WTC11 (cell line): ENCODE measurements around the gene CTNNA3.

Experiments used
- CTCF ChIP-seq: fragments of 200-600 bp; IDR thresholded peaks from 2 replicates; pipeline ENCODE4 v1.8.0; 2022; ENCODE audit warnings: antibody characterized with exemption
- JUN ChIP-seq: sonication (generic); formaldehyde crosslinking; IDR thresholded peaks from 2 replicates; pipeline ENCODE4 v1.8.0; 2023; ENCODE audit warnings: mild to moderate bottlenecking, missing genetic modification reagents
- NFYB ChIP-seq: sonication (generic); formaldehyde crosslinking; conservative IDR thresholded peaks from 2 replicates; pipeline ENCODE4 v1.8.0; 2022; ENCODE audit warnings: low read depth, missing genetic modification reagents
- NR3C1 ChIP-seq: sonication (generic); formaldehyde crosslinking; conservative IDR thresholded peaks from 2 replicates; pipeline ENCODE4 v1.8.1; 2023; ENCODE audit warnings: low read depth, mild to moderate bottlenecking, missing genetic modification reagents
- RELA ChIP-seq: sonication (generic); formaldehyde crosslinking; IDR thresholded peaks from 2 replicates; pipeline ENCODE4 v1.8.1; 2022; ENCODE audit warnings: missing genetic modification reagents, mild to moderate bottlenecking, borderline replicate concordance
- TF ChIP-seq, protein P1 (sequence below): sonication (generic); formaldehyde crosslinking; IDR thresholded peaks from 2 replicates; pipeline ENCODE4 v1.8.1; 2023; ENCODE audit warnings: mild to moderate bottlenecking, missing genetic modification reagents, borderline replicate concordance
- TF ChIP-seq, protein P2 (sequence below): sonication (generic); formaldehyde crosslinking; IDR thresholded peaks from 2 replicates; pipeline ENCODE4 v1.8.1; 2022; ENCODE audit warnings: mild to moderate bottlenecking, missing genetic modification reagents, moderate library complexity, borderline replicate concordance
- TF ChIP-seq, protein P3 (sequence below): sonication (generic); formaldehyde crosslinking; IDR thresholded peaks from 2 replicates; pipeline ENCODE4 v1.8.0; 2022; ENCODE audit warnings: mild to moderate bottlenecking, missing genetic modification reagents
- TF ChIP-seq, protein P4 (sequence below): sonication (generic); formaldehyde crosslinking; IDR thresholded peaks from 2 replicates; pipeline ENCODE4 v1.8.1; 2022; ENCODE audit warnings: low read depth, missing genetic modification reagents, borderline replicate concordance

DNA sequence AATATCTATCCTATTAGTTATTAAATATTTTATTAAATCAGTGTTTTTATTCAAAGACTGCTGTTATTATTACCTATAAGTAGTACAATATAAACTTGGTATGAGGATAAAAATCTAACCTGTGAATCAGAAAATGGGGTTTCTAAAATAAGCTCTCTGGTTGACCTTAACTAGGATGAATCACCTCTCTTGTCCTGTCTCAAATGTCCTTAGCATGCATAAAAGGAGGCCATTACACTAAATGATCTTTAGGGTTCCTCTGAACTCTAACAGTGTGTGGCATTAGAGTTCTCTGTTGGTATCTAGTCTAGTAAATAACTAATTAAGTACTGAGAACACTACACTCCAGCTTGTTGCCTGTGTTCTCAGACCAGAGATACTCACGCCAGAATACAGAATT lies 913.2 kb downstream of the CTNNA3 start:
- no peak for TF ChIP-seq NR3C1
- TF ChIP-seq, protein P1, sequence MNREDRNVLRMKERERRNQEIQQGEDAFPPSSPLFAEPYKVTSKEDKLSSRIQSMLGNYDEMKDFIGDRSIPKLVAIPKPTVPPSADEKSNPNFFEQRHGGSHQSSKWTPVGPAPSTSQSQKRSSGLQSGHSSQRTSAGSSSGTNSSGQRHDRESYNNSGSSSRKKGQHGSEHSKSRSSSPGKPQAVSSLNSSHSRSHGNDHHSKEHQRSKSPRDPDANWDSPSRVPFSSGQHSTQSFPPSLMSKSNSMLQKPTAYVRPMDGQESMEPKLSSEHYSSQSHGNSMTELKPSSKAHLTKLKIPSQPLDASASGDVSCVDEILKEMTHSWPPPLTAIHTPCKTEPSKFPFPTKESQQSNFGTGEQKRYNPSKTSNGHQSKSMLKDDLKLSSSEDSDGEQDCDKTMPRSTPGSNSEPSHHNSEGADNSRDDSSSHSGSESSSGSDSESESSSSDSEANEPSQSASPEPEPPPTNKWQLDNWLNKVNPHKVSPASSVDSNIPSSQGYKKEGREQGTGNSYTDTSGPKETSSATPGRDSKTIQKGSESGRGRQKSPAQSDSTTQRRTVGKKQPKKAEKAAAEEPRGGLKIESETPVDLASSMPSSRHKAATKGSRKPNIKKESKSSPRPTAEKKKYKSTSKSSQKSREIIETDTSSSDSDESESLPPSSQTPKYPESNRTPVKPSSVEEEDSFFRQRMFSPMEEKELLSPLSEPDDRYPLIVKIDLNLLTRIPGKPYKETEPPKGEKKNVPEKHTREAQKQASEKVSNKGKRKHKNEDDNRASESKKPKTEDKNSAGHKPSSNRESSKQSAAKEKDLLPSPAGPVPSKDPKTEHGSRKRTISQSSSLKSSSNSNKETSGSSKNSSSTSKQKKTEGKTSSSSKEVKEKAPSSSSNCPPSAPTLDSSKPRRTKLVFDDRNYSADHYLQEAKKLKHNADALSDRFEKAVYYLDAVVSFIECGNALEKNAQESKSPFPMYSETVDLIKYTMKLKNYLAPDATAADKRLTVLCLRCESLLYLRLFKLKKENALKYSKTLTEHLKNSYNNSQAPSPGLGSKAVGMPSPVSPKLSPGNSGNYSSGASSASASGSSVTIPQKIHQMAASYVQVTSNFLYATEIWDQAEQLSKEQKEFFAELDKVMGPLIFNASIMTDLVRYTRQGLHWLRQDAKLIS (CRISPR knock-in tag), result no peak
- TF ChIP-seq, protein P2, sequence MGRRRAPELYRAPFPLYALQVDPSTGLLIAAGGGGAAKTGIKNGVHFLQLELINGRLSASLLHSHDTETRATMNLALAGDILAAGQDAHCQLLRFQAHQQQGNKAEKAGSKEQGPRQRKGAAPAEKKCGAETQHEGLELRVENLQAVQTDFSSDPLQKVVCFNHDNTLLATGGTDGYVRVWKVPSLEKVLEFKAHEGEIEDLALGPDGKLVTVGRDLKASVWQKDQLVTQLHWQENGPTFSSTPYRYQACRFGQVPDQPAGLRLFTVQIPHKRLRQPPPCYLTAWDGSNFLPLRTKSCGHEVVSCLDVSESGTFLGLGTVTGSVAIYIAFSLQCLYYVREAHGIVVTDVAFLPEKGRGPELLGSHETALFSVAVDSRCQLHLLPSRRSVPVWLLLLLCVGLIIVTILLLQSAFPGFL (CRISPR knock-in tag), result no peak
- TF ChIP-seq CTCF, result no peak
- no peak for TF ChIP-seq RELA (CRISPR knock-in tag)
- no peak for TF ChIP-seq JUN (CRISPR knock-in tag)
- no peak for TF ChIP-seq NFYB (CRISPR knock-in tag)
- TF ChIP-seq, protein P3, sequence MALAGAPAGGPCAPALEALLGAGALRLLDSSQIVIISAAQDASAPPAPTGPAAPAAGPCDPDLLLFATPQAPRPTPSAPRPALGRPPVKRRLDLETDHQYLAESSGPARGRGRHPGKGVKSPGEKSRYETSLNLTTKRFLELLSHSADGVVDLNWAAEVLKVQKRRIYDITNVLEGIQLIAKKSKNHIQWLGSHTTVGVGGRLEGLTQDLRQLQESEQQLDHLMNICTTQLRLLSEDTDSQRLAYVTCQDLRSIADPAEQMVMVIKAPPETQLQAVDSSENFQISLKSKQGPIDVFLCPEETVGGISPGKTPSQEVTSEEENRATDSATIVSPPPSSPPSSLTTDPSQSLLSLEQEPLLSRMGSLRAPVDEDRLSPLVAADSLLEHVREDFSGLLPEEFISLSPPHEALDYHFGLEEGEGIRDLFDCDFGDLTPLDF (CRISPR knock-in tag), result no peak
- TF ChIP-seq, protein P4, sequence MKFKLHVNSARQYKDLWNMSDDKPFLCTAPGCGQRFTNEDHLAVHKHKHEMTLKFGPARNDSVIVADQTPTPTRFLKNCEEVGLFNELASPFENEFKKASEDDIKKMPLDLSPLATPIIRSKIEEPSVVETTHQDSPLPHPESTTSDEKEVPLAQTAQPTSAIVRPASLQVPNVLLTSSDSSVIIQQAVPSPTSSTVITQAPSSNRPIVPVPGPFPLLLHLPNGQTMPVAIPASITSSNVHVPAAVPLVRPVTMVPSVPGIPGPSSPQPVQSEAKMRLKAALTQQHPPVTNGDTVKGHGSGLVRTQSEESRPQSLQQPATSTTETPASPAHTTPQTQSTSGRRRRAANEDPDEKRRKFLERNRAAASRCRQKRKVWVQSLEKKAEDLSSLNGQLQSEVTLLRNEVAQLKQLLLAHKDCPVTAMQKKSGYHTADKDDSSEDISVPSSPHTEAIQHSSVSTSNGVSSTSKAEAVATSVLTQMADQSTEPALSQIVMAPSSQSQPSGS, result no peak
